Peyer's patch (tissue), 4 donors: ENCODE results near the gene NOTUM.

Experiments used
- POLR2A ChIP-seq, 2 donors: fragments of 450-650 bp; IDR thresholded peaks; one replicate each; pipeline ENCODE4 v1.5.1; 2017; ENCODE audit warnings: antibody characterized with exemption in 2 of 2, mild to moderate bottlenecking in 2 of 2, moderate library complexity in 2 of 2
- TF ChIP-seq, protein P1 (sequence below), 6 experiments: fragments of 450-650 bp in 4 of 6; fragments of 200-600 bp in 2 of 6; sonication (generic) in 1 of 6; IDR thresholded peaks; one replicate each; pipeline ENCODE4 v1.5.1; 2017 to 2019; ENCODE audit warnings: antibody characterized with exemption in 6 of 6, mild to moderate bottlenecking in 3 of 6, moderate library complexity in 1 of 6

DNA sequence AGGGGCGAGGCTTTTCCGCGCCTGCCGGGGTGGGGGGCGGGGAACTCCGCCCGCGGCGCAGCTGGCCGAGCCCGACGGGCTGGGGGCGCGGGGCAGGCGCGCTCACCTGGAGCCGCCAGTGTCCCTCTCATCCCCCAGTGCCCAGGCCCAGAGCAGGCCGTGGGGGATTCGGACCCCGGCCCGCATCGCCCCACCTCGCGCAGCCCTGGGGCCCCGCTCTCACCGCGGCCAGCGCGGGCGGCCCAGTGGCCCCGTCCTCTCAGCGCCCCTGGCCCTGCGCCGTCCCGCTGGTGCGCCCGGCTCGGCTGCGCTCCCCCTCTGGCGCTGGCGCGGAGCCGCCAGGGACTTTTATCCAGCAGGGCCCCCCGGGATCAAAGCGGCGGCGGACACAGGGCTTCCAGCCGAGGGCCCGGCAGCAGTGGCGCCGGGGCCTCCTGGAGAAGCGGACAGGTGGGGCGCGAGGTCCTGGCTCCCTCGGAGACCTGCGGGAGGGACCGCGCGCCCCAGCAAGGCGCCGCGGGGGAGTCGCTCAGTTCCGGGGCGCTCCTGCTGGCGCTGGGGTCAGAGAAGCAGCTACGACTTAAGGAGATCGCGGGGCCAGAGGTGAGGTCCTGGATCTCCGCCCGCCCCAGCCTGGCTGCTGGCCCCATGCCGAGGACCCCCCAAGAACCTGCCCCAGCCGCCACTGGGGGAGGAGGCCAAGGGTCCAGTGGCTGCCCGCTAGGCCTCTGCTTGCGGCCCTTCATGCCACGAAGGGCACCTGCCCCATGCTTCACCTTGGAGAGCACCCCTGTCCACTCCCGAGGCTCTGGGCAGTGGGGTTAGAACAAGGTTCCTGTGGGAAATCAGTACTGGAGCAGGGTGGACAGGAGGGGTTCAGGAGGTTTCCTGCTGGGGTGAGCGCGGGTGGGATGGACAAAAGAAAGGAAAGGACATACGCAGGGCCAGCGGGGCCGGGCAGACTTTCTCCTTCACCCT, 823 bp upstream of the NOTUM start:
- TF ChIP-seq, protein P1, sequence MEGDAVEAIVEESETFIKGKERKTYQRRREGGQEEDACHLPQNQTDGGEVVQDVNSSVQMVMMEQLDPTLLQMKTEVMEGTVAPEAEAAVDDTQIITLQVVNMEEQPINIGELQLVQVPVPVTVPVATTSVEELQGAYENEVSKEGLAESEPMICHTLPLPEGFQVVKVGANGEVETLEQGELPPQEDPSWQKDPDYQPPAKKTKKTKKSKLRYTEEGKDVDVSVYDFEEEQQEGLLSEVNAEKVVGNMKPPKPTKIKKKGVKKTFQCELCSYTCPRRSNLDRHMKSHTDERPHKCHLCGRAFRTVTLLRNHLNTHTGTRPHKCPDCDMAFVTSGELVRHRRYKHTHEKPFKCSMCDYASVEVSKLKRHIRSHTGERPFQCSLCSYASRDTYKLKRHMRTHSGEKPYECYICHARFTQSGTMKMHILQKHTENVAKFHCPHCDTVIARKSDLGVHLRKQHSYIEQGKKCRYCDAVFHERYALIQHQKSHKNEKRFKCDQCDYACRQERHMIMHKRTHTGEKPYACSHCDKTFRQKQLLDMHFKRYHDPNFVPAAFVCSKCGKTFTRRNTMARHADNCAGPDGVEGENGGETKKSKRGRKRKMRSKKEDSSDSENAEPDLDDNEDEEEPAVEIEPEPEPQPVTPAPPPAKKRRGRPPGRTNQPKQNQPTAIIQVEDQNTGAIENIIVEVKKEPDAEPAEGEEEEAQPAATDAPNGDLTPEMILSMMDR (IDR thresholded peaks at IDR 0.05): no peak
- TF ChIP-seq POLR2A (IDR thresholded peaks at IDR 0.05): no peak
